Astrocyte of the spinal cord (primary cell): ENCODE results near the gene SIRPB2.
A peak's percentile ranks its signal among the peaks of the same experiment; 100 is the strongest.

Experiments used
- DNase-seq: peaks from one replicate; pipeline ENCODE4 v3.0.0; 2011; ENCODE audit warnings: low read depth, low spot score
- H3K4me3 ChIP-seq: 2 replicates; pipeline ENCODE4 v1.5.1; 2011; ENCODE audit warnings: low read depth, mild to moderate bottlenecking, low read length, moderate library complexity
- CTCF ChIP-seq: IDR thresholded peaks from 2 replicates; pipeline ENCODE4 v1.5.1; 2012; ENCODE audit warnings: low read depth, mild to moderate bottlenecking, low read length, inconsistent platforms
- in situ Hi-C: cut with HindIII; loops from 2 replicates; pipeline ENCODE4 v1.10.0; 2017; ENCODE audit warnings: low sequenced_read_pairs

The SIRPB2 gene

GRCh38 chr20:1437235-1437904, 53.9 kb downstream of the SIRPB2 start:
- peak; percentile 81 for DNase-seq
- in situ Hi-C loops, result no loop called here
- TF ChIP-seq CTCF, result peak; percentile 86
- no peak overlapping the region for H3K4me3 ChIP-seq

GRCh38 chr20:1436263-1436662, 55.0 kb downstream of the SIRPB2 start:
- in situ Hi-C loops, result no loop called here
- DNase-seq, result no peak
- no peak overlapping the region for H3K4me3 ChIP-seq
- TF ChIP-seq CTCF, result no peak

- no peak for DNase-seq
- TF ChIP-seq CTCF, result no peak
- in situ Hi-C loops, result no loop called here
Measured at GRCh38 chr20:1435337-1435699, 55.9 kb downstream of the SIRPB2 start.

GRCh38 chr20:1434571-1435336, 56.5 kb downstream of the SIRPB2 start:
- peak; percentile 88 for DNase-seq
- in situ Hi-C loops, result no loop called here
- TF ChIP-seq CTCF, result no peak
- H3K4me3 ChIP-seq, result no peak overlapping the region

More at GRCh38 chr20:1435337-1435699, 55.9 kb downstream of the SIRPB2 start:
- no peak overlapping the region for H3K4me3 ChIP-seq

- H3K4me3 ChIP-seq, result no peak overlapping the region
- TF ChIP-seq CTCF, result no peak
- DNase-seq, result no peak
- in situ Hi-C loops, result no loop called here
Measured at GRCh38 chr20:1431158-1431557, 60.1 kb downstream of the SIRPB2 start.

- in situ Hi-C loops, result no loop called here
- no peak for DNase-seq
- no peak for TF ChIP-seq CTCF
- H3K4me3 ChIP-seq, result no peak overlapping the region
Measured at GRCh38 chr20:1430004-1430451, 61.2 kb downstream of the SIRPB2 start.
